Limb (tissue), 2 donors: ENCODE measurements around the gene TIMM13.

Experiments used
- DNase-seq, 2 donors: peaks; one replicate each; pipeline ENCODE4 v3.0.0-alpha.2; 2016; ENCODE audit errors: extremely low spot score in 2 of 2

The TIMM13 gene

DNA sequence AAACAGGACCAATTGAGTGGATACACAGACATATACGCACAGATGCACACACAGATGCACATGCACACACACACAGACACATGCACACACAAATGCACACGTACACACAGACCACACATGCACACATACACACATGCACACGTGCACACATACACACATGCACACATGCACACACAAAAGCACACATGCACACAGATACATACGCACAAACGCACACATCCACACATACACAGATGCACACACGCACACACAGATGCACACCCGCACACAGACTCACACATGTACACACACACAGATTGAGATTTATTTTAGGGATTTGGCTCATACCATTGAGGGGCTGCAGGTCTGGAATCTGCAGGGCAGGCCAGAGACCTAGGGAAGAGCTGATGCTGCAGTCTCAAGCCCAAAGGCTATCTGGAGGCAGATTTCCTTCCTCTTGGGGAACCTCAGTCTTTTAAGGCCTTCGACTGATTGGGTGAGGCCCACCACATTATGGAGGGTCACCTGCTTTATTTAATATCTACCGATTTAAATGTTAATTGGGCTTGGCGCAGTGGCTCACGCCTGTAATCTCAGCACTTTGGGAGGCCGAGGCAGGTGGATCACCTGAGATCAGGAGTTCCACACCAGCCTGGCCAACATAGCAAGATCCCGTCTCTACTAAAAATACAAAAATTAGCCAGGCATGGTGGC lies 44.7 kb downstream of the TIMM13 start:
- DNase-seq, result no peak

DNA sequence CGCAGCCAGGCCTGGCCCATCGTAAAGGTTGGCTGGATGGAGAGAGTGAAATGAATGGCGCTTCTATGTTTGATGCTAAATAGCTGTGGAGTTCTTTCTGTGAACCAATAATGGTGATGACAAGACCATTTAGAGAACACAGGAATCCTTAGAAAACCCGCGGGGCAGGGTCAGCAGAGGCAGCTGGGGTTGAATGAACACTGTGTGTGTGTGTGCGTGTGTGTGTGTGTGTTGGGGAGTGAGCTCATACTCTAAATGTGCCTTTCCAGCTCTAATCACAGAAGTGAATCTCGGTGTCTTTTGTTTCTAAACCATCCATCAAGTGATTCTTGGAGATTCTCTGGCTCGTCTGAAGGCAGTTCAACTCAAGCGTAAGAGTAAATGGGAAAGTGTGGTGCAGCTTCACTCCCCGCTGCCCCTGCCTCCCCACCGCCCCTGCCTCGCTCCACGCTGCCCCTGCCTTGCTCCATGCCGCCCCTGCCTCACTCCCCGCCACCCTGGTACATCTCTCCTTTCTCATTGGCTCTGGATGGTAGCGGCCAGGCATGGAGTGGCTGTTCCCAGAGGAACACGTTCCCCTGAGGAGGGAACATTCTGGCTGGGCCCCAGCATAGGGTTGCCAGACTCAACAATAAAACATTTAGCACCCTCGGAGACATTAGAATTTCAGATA lies 46.1 kb downstream of the TIMM13 start:
- DNase-seq, result peak in 1 of 2 donors; percentile 70

DNA sequence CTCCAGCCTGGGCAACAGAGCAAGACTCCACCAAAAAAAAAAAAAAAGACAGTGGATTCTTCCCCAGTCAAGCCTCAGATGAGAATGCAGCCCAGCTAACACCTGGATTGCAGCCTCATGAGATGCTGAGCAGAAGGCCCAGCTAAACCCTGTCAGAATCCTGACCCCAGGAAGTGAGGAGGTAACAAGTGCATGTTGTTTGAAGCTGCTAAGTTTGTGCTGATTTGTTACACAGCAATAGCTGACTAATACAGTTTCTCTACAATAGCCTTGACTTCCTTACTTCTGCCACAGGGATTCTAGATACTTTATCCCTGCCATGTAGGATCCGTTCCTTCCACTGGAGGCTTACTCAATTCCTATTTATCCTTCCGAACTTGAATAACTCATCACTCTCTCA lies 46.8 kb downstream of the TIMM13 start:
- no peak for DNase-seq

DNA sequence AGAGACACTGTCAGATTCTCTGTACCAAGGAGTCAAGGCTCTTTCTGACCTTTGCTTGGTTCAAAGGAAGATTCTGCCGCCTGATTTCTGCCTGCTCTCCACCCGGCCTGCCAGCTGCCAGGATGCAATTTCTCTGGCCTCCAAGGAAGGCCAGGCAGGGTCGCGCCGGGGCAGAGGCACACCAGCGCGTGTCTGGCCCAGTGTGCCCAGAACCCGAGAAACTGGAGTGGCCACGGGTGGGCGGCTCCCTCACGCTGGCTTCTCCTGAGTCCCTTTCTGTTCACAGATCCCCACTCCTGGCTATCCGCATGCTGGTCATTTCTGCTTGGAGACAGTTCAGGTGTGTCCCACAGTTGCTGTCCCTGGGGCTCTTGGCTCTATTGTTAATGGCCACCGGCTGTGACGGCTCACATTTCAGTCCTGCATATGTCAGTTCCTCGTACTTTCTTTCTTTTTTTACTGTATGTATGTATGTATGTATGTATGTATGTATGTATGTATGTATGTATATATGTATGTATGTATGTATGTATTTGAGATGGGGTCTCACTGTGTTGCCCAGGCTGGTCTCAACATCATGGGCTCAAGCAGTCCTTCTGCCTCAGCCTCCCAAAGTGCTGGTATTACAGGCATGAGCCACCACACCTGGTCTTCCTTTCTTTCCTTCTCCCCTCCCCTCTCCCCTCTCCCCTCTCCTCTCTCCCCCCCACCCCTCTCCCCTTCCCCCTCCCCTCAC lies 50.4 kb downstream of the TIMM13 start:
- DNase-seq, result no peak
